Choroid plexus epithelial cell (primary cell): Measurements from ENCODE around the gene DDIT3.
"Not testable (repeated sequence)": the region's sequence is repeated elsewhere in the genome, so short reads cannot be mapped to it uniquely, and the experiment has no call there.

Experiments
- DNase-seq: peaks from one replicate; pipeline ENCODE4 v3.0.0-alpha.2; 2010; ENCODE audit warnings: low read depth
- H3K4me3 ChIP-seq: 2 replicates; pipeline ENCODE4 v1.5.1; 2011; ENCODE audit warnings: low read depth, mild to moderate bottlenecking, control low read depth, low read length, moderate library complexity
- CTCF ChIP-seq: conservative IDR thresholded peaks from 2 replicates; pipeline ENCODE4 v1.5.1; 2011; ENCODE audit warnings: low read depth, mild to moderate bottlenecking, control low read depth, inconsistent platforms, low read length, moderate library complexity

DDIT3 gene

DNA sequence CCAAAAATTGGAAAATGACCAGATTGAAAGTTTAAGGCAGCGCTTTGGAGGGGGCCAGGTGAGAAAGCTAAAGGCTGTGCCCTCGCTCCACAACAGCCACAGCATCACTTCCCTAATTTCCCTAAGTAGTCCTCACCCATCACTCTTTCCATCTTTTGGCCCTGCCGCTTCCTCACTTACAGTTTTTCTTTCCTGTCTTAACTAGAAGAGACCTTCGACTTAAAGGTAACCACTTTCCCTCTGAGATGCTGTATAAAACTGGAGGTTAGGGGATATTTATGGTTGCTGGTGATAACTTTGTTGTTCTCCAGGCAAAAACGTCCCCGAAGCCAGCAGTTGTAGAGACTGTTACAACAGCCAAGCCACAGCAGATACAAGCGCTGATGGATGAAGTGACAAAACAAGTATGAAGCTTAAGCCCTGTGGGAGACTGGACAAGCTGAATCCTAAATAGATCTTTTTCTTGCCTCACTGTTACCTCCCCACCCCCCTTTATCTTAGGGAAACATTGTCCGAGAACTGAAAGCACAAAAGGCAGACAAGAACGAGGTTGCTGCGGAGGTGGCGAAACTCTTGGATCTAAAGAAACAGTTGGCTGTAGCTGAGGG lies 4.3 kb downstream of the DDIT3 start:
- no peak overlapping the region for H3K4me3 ChIP-seq
- TF ChIP-seq CTCF = no peak
- no peak for DNase-seq

- DNase-seq = no peak
- TF ChIP-seq CTCF = no peak
- H3K4me3 ChIP-seq = no peak overlapping the region
These were observed 4.8 kb downstream of the DDIT3 start for GRCh38 chr12:57515408-57515933.

DNA sequence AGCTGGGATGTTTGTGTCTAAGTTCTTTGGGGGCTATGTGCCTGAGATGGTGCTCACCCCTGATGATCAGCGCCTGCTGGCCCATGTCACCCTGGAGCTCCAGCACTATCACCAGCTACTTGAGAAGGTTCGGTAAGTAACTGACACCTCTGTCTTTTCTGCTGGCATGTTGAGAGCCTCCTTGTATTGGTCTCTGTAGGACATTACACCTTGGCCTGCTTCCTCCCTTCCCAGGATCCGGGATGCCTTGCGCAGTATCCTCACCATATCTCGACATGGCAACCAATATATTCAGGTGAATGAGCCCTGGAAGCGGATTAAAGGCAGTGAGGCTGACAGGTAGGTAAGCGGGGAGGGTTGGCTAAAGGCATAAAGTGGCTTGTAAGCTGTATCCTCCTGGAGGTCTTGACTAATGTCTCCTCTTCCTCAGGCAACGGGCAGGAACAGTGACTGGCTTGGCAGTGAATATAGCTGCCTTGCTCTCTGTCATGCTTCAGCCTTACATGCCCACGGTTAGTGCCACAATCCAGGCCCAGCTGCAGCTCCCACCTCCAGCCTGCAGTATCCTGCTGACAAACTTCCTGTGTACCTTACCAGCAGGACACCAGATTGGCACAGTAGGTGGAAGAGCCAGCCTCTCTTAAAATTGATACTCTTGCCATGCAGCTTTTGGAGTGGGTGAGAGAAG lies 5.5 kb downstream of the DDIT3 start:
- H3K4me3 ChIP-seq = no peak overlapping the region
- no peak for DNase-seq
- no peak for TF ChIP-seq CTCF

DNA sequence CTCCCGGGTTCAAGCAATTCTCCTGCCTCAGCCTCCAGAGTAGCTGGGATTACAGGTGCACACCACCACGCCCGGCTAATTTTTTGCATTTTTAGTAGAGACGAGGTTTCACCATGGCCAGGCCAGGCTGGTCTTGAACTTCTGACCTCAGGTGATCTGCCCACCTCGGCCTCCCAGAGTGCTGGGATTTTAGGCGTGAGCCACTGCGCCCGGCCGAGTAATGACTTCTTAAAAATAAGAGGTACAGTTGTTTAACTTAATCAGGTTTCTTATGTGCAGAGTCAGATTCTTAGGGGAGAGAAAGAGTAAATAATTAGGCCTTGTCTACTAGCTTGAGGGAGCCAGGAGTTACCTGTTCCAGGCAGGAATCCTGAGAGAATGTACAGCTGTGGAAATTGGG lies 6.1 kb downstream of the DDIT3 start:
- not testable (repeated sequence) for DNase-seq

GRCh38 chr12:57513677-57514076 lies 6.6 kb downstream of the DDIT3 start:
- not testable (repeated sequence) for DNase-seq, H3K4me3 ChIP-seq

More for the DNA sequence above, 6.1 kb downstream of the DDIT3 start:
- H3K4me3 ChIP-seq = not testable (repeated sequence)

DNA sequence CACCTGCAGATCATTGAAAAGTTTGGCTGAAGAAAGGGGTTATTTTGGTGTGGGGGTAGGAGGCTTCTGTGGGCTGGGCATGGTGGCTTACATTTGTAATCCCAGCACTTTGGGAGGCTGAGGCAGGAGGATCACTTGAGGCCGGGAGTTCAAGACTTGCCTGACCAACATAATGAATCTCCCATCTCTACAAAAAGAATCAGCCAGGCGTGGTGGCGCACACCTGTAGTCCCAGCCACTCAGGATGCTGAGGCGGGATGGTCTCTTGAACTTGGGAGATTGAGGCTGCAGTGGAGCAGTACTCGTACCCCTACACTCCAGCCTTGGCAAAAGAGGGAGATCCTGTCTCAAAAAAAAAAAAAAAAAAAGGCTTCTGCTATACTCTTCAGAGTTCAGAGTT lies 7.0 kb downstream of the DDIT3 start:
- DNase-seq = no peak
- no peak overlapping the region for H3K4me3 ChIP-seq
- no peak for TF ChIP-seq CTCF

DNA sequence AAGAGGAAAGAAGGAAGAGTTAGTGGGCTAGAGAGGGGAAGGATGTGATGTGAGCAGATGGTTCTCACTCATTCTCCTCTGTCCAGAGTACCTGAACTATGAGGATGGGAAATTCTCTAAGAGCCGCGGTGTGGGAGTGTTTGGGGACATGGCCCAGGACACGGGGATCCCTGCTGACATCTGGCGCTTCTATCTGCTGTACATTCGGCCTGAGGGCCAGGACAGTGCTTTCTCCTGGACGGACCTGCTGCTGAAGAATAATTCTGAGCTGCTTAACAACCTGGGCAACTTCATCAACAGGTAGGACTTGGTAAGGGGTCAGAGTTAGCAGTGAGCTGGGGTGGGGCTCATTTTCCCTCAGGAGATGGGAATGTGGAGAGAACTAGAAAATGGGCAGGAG lies 7.6 kb downstream of the DDIT3 start:
- no peak for TF ChIP-seq CTCF
- DNase-seq = no peak
- no peak overlapping the region for H3K4me3 ChIP-seq
